Measurements from ENCODE around the gene POLA1.

POLA1 gene

GRCh38 chrX:25028726-25029125 lies 335.0 kb downstream of the POLA1 start:
- no peak for DNase-seq (ENCODE audit: low read depth in 2 of 2)

GRCh38 chrX:25029288-25029825 lies 335.6 kb downstream of the POLA1 start:
- DNase-seq (ENCODE audit: low read depth in 2 of 2), result no peak

- no peak for DNase-seq (ENCODE audit: low read depth in 2 of 2)
Measured at GRCh38 chrX:25034889-25035288, 341.2 kb downstream of the POLA1 start.

DNA sequence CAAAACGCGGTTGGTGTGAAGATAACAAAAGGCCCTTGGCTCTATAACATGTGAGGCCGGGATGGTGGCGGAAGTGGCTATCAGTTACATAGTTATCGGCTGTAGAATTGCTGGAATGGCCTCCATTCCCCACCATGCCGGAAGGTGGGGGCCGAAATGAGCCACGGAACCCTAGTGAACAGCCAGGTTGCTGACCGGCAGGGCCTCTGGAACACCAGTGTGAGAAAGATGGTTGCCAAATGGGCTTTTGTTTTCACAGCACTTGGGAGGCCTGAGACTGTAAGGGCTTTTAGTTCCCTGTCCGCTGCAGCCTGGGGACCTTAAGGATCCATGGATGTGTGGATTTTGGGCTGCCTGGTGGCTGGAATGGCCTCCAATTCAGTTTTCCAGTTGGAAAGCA lies 345.3 kb downstream of the POLA1 start:
- no peak for DNase-seq (ENCODE audit: low read depth in 2 of 2)

DNA sequence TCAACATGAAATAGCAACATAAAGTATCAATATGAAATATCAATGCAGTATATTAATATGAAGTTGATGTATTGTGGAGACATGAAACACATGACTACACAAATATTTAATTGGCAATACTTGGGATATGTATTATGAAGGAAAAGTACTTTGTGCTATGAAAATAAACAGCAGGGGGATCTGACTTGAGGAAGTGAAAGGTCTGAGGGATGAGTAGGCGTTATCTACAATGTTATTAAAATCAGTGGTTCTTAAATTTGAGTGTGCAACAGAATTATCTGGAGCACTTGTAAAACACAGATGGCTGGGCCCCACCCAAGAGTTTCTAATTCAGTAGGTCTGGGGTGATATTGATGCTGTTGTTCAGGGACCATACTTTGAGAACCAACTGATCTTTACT lies 349.5 kb downstream of the POLA1 start:
- no peak for DNase-seq (ENCODE audit: low read depth in 2 of 2)

All from stimulated activated CD4-positive, alpha-beta T cell treated with anti-CD3 and anti-CD28 coated beads, Interleukin-12 subunit alpha, Interleukin-12 subunit beta, amount 100 ng/mL, for 24 hours (primary cell).